ENCODE measurements around the gene CCDC174.

The CCDC174 gene

GRCh38 chr3:14684447-14684846 lies 32.9 kb downstream of the CCDC174 start:
- no peak overlapping the region for H3K4me3 ChIP-seq (ENCODE audit: low read depth, low read length)
- no peak for TF ChIP-seq CTCF (IDR thresholded peaks at IDR 0.05; ENCODE audit: insufficient read depth, low read depth, low read length, missing control alignments)
- DNase-seq (ENCODE audit: low read depth): no peak

GRCh38 chr3:14685179-14685578 lies 33.6 kb downstream of the CCDC174 start:
- H3K4me3 ChIP-seq (ENCODE audit: low read depth, low read length): no peak overlapping the region
- no peak for TF ChIP-seq CTCF (IDR thresholded peaks at IDR 0.05; ENCODE audit: insufficient read depth, low read depth, low read length, missing control alignments)
- no peak for DNase-seq (ENCODE audit: low read depth)

GRCh38 chr3:14687360-14687759 lies 35.8 kb downstream of the CCDC174 start:
- H3K4me3 ChIP-seq (ENCODE audit: low read depth, low read length): no peak overlapping the region
- no peak for TF ChIP-seq CTCF (IDR thresholded peaks at IDR 0.05; ENCODE audit: insufficient read depth, low read depth, low read length, missing control alignments)
- DNase-seq (ENCODE audit: low read depth): peak; percentile 54

GRCh38 chr3:14688525-14688924 lies 37.0 kb downstream of the CCDC174 start:
- peak overlapping the region; percentile 36 for H3K4me3 ChIP-seq (ENCODE audit: low read depth, low read length)
- no peak for TF ChIP-seq CTCF (IDR thresholded peaks at IDR 0.05; ENCODE audit: insufficient read depth, low read depth, low read length, missing control alignments)
- DNase-seq (ENCODE audit: low read depth): peak; percentile 73

- TF ChIP-seq CTCF (IDR thresholded peaks at IDR 0.05; ENCODE audit: insufficient read depth, low read depth, low read length, missing control alignments): no peak
- peak overlapping the region; percentile 36 for H3K4me3 ChIP-seq (ENCODE audit: low read depth, low read length)
- DNase-seq (ENCODE audit: low read depth): peak; percentile 53
Observed at GRCh38 chr3:14689247-14689980, 37.9 kb downstream of the CCDC174 start.

GRCh38 chr3:14691239-14691638 lies 39.7 kb downstream of the CCDC174 start:
- no peak for TF ChIP-seq CTCF (IDR thresholded peaks at IDR 0.05; ENCODE audit: insufficient read depth, low read depth, low read length, missing control alignments)
- H3K4me3 ChIP-seq (ENCODE audit: low read depth, low read length): no peak overlapping the region; the same call in 1 of the 2 replicates
- DNase-seq (ENCODE audit: low read depth): peak; percentile 72

- no peak for TF ChIP-seq CTCF (IDR thresholded peaks at IDR 0.05; ENCODE audit: insufficient read depth, low read depth, low read length, missing control alignments)
- H3K4me3 ChIP-seq (ENCODE audit: low read depth, low read length): no peak overlapping the region
- DNase-seq (ENCODE audit: low read depth): no peak
Observed at GRCh38 chr3:14691719-14692118, 40.2 kb downstream of the CCDC174 start.
